ENCODE results near the gene KCNMB1.

KCNMB1 gene

GRCh38 chr5:170327829-170328228, 61.3 kb downstream of the KCNMB1 start:
- Histone ChIP-seq H3K4me3 (ENCODE audit: low read length, poor library complexity, severe bottlenecking) (peak overlapping the region; percentile 56), H3K9me2 (replicated peaks; ENCODE audit: low read depth, low read length) (no peaks in the 10 kb centered on the region), H3K9ac (ENCODE audit: low read depth, low read length, poor library complexity, severe bottlenecking) (peak overlapping the region; percentile 63), H3K27me3 (ENCODE audit: insufficient read depth, low read length, poor library complexity, severe bottlenecking) (no peaks in the 10 kb centered on the region), H3K4me1 (ENCODE audit: insufficient read depth, low read length, poor library complexity, severe bottlenecking) (peaks cover 60% of the 10 kb centered on the region), H3K36me3 (ENCODE audit: insufficient read depth, low read length) (no peaks in the 10 kb centered on the region), H3K9me3 (ENCODE audit: insufficient read depth, low read depth, low read length) (no peaks in the 10 kb centered on the region), H3F3A (ENCODE audit: low read depth) (peaks cover 3% of the 10 kb centered on the region), H3K4me2 (ENCODE audit: low read depth, low read length, poor library complexity, severe bottlenecking) (peak overlapping the region; percentile 75), H4K20me1 (ENCODE audit: insufficient read depth, low read length, poor library complexity, severe bottlenecking) (no peaks in the 10 kb centered on the region), H2AFZ (ENCODE audit: low read length) (no peak overlapping the region), H3K79me2 (ENCODE audit: insufficient read depth, low read length) (peaks cover 36% of the 10 kb centered on the region)
- TF ChIP-seq EZH2phosphoT487 (IDR thresholded peaks at IDR 0.05; ENCODE audit: borderline replicate concordance), result no peak
- TF ChIP-seq CTCF (conservative IDR thresholded peaks at IDR 0.05; ENCODE audit: low read length), result no peak

- Histone ChIP-seq H3K9ac (ENCODE audit: low read depth, low read length, poor library complexity, severe bottlenecking) (peak overlapping the region; percentile 63), H3K9me3 (ENCODE audit: insufficient read depth, low read depth, low read length) (no peaks in the 10 kb centered on the region), H3F3A (ENCODE audit: low read depth) (no peaks in the 10 kb centered on the region), H3K4me2 (ENCODE audit: low read depth, low read length, poor library complexity, severe bottlenecking) (peak overlapping the region; percentile 75), H2AFZ (ENCODE audit: low read length) (no peak overlapping the region), H3K36me3 (ENCODE audit: insufficient read depth, low read length) (no peaks in the 10 kb centered on the region), H4K20me1 (ENCODE audit: insufficient read depth, low read length, poor library complexity, severe bottlenecking) (no peaks in the 10 kb centered on the region), H3K4me1 (ENCODE audit: insufficient read depth, low read length, poor library complexity, severe bottlenecking) (peaks cover 54% of the 10 kb centered on the region), H3K9me2 (replicated peaks; ENCODE audit: low read depth, low read length) (no peaks in the 10 kb centered on the region), H3K79me2 (ENCODE audit: insufficient read depth, low read length) (peaks cover 32% of the 10 kb centered on the region), H3K4me3 (ENCODE audit: low read length, poor library complexity, severe bottlenecking) (peak overlapping the region; percentile 56), H3K27me3 (ENCODE audit: insufficient read depth, low read length, poor library complexity, severe bottlenecking) (no peaks in the 10 kb centered on the region)
- TF ChIP-seq EZH2phosphoT487 (IDR thresholded peaks at IDR 0.05; ENCODE audit: borderline replicate concordance), result no peak
- no peak for TF ChIP-seq CTCF (conservative IDR thresholded peaks at IDR 0.05; ENCODE audit: low read length)
Measured at GRCh38 chr5:170327168-170327567, 62.0 kb downstream of the KCNMB1 start.

All from Loucy (cell line).